Naive B cell (primary cell): ENCODE measurements around the gene SCN1A. TPM values are rescaled to one million over a fixed set of nuclear protein-coding genes. Genes with fewer than 3 reads are reported as not detected.
A peak's percentile ranks its signal among the peaks of the same experiment; 100 is the strongest.

Source experiments
- ATAC-seq, 2 donors: fragments of 150-1000 bp; cut with Tn5 transposase; 2 replicates each; pipeline ENCODE4 v1.10.0; 2021; ENCODE audit warnings: low read depth in 2 of 2, mild to moderate bottlenecking in 2 of 2, moderate library complexity in 2 of 2
- DNase-seq: peaks from one replicate; pipeline ENCODE4 v3.0.0; 2022
- H3K27ac Mint-ChIP-seq, 6 donors: one replicate each; pipeline ENCODE4 v1.8.0; 2020 to 2022; ENCODE audit warnings: mild to moderate bottlenecking in 6 of 6, mixed read lengths in 6 of 6, moderate library complexity in 5 of 6, inconsistent platforms in 2 of 6
- H3K27me3 Mint-ChIP-seq, 3 donors: one replicate each; pipeline ENCODE4 v1.8.0; 2021 to 2022; ENCODE audit warnings: mixed read lengths in 3 of 3, mild to moderate bottlenecking in 1 of 3
- H3K36me3 Mint-ChIP-seq, 2 donors: one replicate each; pipeline ENCODE4 v1.8.0; 2020 to 2022; ENCODE audit warnings: mixed read lengths in 2 of 2, inconsistent platforms in 1 of 2, mild to moderate bottlenecking in 1 of 2
- H3K4me1 Mint-ChIP-seq, 3 donors: one replicate each; pipeline ENCODE4 v1.8.0; 2020 to 2022; ENCODE audit warnings: mixed read lengths in 3 of 3, inconsistent platforms in 1 of 3, mild to moderate bottlenecking in 1 of 3, moderate library complexity in 1 of 3
- H3K4me3 Mint-ChIP-seq, 8 donors: one replicate each; pipeline ENCODE4 v1.8.0; 2020 to 2022; ENCODE audit warnings: mild to moderate bottlenecking in 8 of 8, mixed read lengths in 8 of 8, moderate library complexity in 8 of 8, inconsistent platforms in 2 of 8
- H3K9me3 Mint-ChIP-seq, 7 donors: one replicate each; pipeline ENCODE4 v1.8.0; 2020 to 2022; ENCODE audit warnings: mixed read lengths in 7 of 7, mild to moderate bottlenecking in 5 of 7, inconsistent platforms in 2 of 7, moderate library complexity in 1 of 7
- polyA plus RNA-seq, 6 donors: library from polyadenylated mRNA; unstranded; fragments of 300-500 nt; fragmentation: Illumina TruSeq; gene quantifications; one replicate each; pipeline ENCODE4 v1.2.3, GENCODE V29; 2021; ENCODE audit warnings: low read depth in 6 of 6

Gene SCN1A
- polyA plus RNA-seq, 6 donors from 2014 or later: not detected

DNA sequence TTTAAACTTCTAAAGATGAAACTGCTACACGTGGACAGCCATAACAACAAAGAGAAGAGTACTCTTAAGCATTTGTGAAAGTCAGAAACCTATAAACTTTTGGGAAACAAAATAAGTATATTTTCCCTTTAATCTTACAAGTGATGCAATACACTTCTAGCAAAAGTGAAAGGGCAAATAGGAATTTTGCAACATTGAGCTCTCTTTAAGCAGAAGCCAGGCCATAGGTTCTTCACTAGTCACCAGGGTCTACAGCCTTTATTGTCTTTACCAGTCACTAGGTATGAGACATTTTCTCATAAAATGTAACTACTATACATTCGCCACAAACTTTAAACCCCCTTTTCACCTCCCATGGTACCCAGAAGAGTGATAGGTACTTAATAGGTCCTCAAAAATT is 37.5 kb downstream of the SCN1A start:
- Mint-ChIP-seq H3K36me3 (no peaks in the 10 kb centered on the region), H3K27ac (no peak overlapping the region), H3K9me3 (no peaks in the 10 kb centered on the region), H3K4me3 (no peak overlapping the region), H3K27me3 (peaks cover 0 to 4% (median 0%) of the 10 kb centered on the region in 3 donors), H3K4me1 (no peaks in the 10 kb centered on the region)
- DNase-seq (no peak), ATAC-seq (no peak)

- Mint-ChIP-seq H3K27me3 (peaks cover 0 to 4% (median 0%) of the 10 kb centered on the region in 3 donors), H3K27ac (peak overlapping the region in 1 of 6 donors; percentile 11), H3K4me1 (no peaks in the 10 kb centered on the region), H3K9me3 (no peaks in the 10 kb centered on the region), H3K36me3 (no peaks in the 10 kb centered on the region), H3K4me3 (no peak overlapping the region)
- DNase-seq (no peak), ATAC-seq (no peak)
Observed at GRCh38 chr2:166088634-166089033, 39.2 kb downstream of the SCN1A start.

GRCh38 chr2:166084301-166084700 is 43.5 kb downstream of the SCN1A start:
- Mint-ChIP-seq H3K27me3 (no peaks in the 10 kb centered on the region), H3K4me1 (no peaks in the 10 kb centered on the region), H3K36me3 (no peaks in the 10 kb centered on the region), H3K9me3 (no peaks in the 10 kb centered on the region), H3K27ac (no peak overlapping the region), H3K4me3 (no peak overlapping the region)
- ATAC-seq (no peak), DNase-seq (no peak)

DNA sequence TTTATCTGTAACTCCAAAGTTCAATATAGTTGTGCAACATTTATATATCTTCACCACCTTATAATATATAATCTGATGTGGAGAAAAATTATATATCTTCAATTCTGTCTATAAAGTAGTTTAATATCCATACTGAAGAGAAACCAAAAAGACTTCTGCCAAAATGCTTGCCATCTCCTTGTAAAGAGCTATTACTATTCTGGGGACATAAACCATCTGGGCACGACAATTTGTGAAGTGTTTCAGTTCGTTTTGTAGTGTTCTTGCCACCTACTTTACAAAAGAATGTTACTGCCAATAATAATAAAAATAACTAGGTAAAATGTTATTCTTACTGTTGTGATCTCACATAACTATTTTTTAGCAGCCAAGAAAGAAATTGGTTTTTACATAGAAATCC is 45.1 kb downstream of the SCN1A start:
- Mint-ChIP-seq H3K27ac (no peak overlapping the region), H3K4me1 (no peaks in the 10 kb centered on the region), H3K27me3 (no peaks in the 10 kb centered on the region), H3K9me3 (peaks cover 0 to 1% (median 0%) of the 10 kb centered on the region in 7 donors), H3K36me3 (no peaks in the 10 kb centered on the region), H3K4me3 (no peak overlapping the region)
- no peak for ATAC-seq
- no peak for DNase-seq

GRCh38 chr2:166081852-166082251 is 46.0 kb downstream of the SCN1A start:
- ATAC-seq (no peak), DNase-seq (no peak)
- Mint-ChIP-seq H3K9me3 (peaks cover 0 to 3% (median 0%) of the 10 kb centered on the region in 7 donors), H3K27ac (no peak overlapping the region), H3K4me3 (no peak overlapping the region), H3K36me3 (no peaks in the 10 kb centered on the region), H3K4me1 (no peaks in the 10 kb centered on the region), H3K27me3 (no peaks in the 10 kb centered on the region)

GRCh38 chr2:166081131-166081632 is 46.6 kb downstream of the SCN1A start:
- H3K27ac Mint-ChIP-seq: no peak overlapping the region
- H3K9me3 Mint-ChIP-seq: peaks cover 0 to 3% (median 0%) of the 10 kb centered on the region in 7 donors
- H3K4me1 Mint-ChIP-seq: no peaks in the 10 kb centered on the region
- H3K4me3 Mint-ChIP-seq: no peak overlapping the region
- ATAC-seq: no peak
- no peak for DNase-seq
- no peaks in the 10 kb centered on the region for H3K36me3 Mint-ChIP-seq
- no peaks in the 10 kb centered on the region for H3K27me3 Mint-ChIP-seq

- DNase-seq (no peak), ATAC-seq (no peak)
- H3K4me1 Mint-ChIP-seq: no peaks in the 10 kb centered on the region
- no peaks in the 10 kb centered on the region for H3K36me3 Mint-ChIP-seq
- H3K9me3 Mint-ChIP-seq: peaks cover 0 to 3% (median 0%) of the 10 kb centered on the region in 7 donors
- H3K27ac Mint-ChIP-seq: no peak overlapping the region
- no peaks in the 10 kb centered on the region for H3K27me3 Mint-ChIP-seq
- no peak overlapping the region for H3K4me3 Mint-ChIP-seq
Observed at GRCh38 chr2:166074430-166074829, 53.4 kb downstream of the SCN1A start.

- no peaks in the 10 kb centered on the region for H3K27me3 Mint-ChIP-seq
- no peak for DNase-seq
- H3K4me3 Mint-ChIP-seq: no peak overlapping the region
- peaks cover 0 to 3% (median 0%) of the 10 kb centered on the region in 7 donors for H3K9me3 Mint-ChIP-seq
- H3K27ac Mint-ChIP-seq: no peak overlapping the region
- H3K36me3 Mint-ChIP-seq: no peaks in the 10 kb centered on the region
- no peak for ATAC-seq
- no peaks in the 10 kb centered on the region for H3K4me1 Mint-ChIP-seq
Observed at GRCh38 chr2:166074011-166074410, 53.8 kb downstream of the SCN1A start.

DNA sequence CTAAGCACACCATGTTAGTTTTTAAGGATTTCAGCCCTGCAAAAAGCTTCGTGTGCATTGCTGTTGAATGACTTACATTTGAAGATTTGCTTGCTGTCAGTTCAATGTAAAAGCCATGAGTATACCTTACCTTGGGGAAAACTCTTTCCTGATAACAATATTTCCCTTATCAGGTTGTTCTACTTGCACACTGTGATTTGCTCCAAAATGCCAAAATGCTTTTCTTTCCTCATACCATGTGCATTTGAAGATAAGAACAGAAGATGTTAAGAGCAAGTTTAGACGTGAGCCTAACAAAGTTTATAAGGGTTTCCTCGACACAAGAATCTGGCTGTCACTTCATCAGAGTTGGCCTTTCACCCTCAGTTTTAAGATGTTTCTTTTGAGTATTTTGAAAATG is 57.6 kb downstream of the SCN1A start:
- no peaks in the 10 kb centered on the region for H3K36me3 Mint-ChIP-seq
- no peak overlapping the region for H3K4me3 Mint-ChIP-seq
- H3K27ac Mint-ChIP-seq: no peak overlapping the region
- no peaks in the 10 kb centered on the region for H3K4me1 Mint-ChIP-seq
- H3K9me3 Mint-ChIP-seq: no peaks in the 10 kb centered on the region
- ATAC-seq: no peak
- no peaks in the 10 kb centered on the region for H3K27me3 Mint-ChIP-seq
- no peak for DNase-seq

DNA sequence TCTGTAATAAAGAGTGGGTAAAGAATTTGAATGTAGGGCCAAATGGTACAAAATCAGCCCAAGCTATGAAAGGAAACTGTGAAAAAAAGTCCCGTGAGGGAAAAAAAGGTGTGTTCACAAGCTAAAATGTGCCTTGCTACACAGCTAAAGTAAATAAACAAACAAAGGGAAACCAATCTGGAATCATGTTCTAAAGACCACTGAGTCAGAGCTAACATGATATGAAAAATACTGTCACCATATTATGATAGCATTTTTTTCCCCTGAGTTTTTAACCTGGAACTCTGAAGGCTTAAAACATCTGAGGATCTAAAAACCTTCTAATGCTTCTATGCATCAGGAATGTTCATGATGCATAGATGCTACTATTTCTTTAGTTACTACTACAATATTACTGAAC is 58.8 kb downstream of the SCN1A start:
- Mint-ChIP-seq H3K4me3 (no peak overlapping the region), H3K36me3 (no peaks in the 10 kb centered on the region), H3K4me1 (no peaks in the 10 kb centered on the region), H3K27me3 (peaks cover 0 to 5% (median 0%) of the 10 kb centered on the region in 3 donors), H3K27ac (no peak overlapping the region), H3K9me3 (no peaks in the 10 kb centered on the region)
- no peak for DNase-seq
- ATAC-seq: no peak

GRCh38 chr2:166067229-166067628 is 60.6 kb downstream of the SCN1A start:
- H3K4me1 Mint-ChIP-seq: no peaks in the 10 kb centered on the region
- ATAC-seq (no peak), DNase-seq (no peak)
- no peaks in the 10 kb centered on the region for H3K36me3 Mint-ChIP-seq
- H3K27ac Mint-ChIP-seq: no peak overlapping the region
- no peak overlapping the region for H3K4me3 Mint-ChIP-seq
- no peaks in the 10 kb centered on the region for H3K9me3 Mint-ChIP-seq
- peaks cover 0 to 5% (median 0%) of the 10 kb centered on the region in 3 donors for H3K27me3 Mint-ChIP-seq

GRCh38 chr2:166060191-166060590 is 67.6 kb downstream of the SCN1A start:
- Mint-ChIP-seq H3K4me1 (no peaks in the 10 kb centered on the region), H3K36me3 (no peaks in the 10 kb centered on the region), H3K4me3 (no peak overlapping the region), H3K9me3 (no peaks in the 10 kb centered on the region), H3K27ac (no peak overlapping the region), H3K27me3 (peaks cover 0 to 5% (median 0%) of the 10 kb centered on the region in 3 donors)
- no peak for ATAC-seq
- DNase-seq: no peak

DNA sequence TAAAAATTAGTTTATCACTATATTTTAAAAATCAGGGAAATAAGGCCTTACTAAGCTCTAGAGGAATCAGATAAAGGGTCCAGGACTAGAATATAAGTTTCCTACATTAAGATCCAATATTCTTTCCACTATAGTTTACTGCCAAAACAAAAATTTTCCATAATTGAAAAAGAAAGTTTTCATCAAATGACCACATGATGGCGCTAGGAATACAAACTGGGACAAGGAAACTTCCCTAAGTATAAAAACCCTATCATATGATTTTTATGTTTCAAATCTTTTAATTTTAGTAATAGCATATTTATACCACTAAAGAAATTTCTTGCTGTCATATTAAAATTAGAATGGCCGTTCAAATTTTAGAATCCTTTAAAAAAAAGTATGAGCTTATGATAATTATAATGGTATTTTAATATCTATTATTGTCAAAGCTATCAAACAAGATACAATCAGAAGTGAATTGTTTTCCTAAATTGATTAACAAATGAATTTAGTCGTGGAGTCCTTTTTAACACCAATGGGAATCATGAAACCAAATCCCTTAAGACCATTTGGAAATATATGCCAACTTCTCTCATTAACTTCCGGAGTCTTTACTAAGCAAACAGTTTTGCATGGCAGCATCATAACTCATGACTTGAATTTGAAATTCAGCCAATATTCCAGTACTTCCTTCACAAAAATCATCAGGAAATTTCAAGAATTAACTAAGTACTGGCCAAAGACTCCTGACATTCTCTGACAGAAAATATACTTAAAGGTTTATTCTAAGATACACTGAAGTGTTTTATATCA is 70.3 kb downstream of the SCN1A start:
- DNase-seq (no peak), ATAC-seq (no peak)
- H3K36me3 Mint-ChIP-seq: no peaks in the 10 kb centered on the region
- no peaks in the 10 kb centered on the region for H3K27me3 Mint-ChIP-seq
- no peaks in the 10 kb centered on the region for H3K9me3 Mint-ChIP-seq
- no peak overlapping the region for H3K4me3 Mint-ChIP-seq
- H3K27ac Mint-ChIP-seq: no peak overlapping the region
- no peaks in the 10 kb centered on the region for H3K4me1 Mint-ChIP-seq

DNA sequence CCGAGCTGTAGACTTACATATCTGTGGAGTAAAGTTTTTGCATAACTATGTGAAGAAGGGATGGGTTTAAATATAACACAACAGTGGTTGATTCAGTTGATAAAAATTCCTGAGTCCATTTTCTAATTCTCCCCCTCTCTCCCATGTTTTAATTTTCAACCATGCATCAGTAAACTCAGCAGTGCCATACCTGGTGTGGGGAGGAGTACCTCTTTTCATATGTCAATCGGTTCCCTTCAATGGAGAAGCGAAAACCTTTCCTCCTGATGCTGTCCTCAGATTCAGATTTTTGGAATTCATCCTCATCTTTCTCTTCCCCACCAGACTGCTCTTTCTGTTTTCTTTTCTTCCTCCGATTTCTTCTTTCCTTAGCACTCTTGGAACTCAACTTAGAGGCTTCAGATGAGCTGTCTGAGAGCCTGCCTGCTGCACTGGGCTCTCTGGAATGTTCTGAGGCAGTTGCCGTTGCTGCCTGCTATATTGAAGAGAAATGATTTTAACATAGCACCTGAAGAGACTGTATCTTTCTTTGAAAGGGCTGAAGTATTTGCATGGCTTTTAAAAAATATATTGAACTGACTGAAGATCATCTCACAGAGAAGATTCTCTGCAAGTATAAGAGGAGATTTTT is 82.9 kb downstream of the SCN1A start:
- Mint-ChIP-seq H3K4me3 (no peak overlapping the region), H3K27ac (no peak overlapping the region), H3K9me3 (no peaks in the 10 kb centered on the region), H3K27me3 (peaks cover 0 to 4% (median 0%) of the 10 kb centered on the region in 3 donors), H3K36me3 (no peaks in the 10 kb centered on the region), H3K4me1 (no peaks in the 10 kb centered on the region)
- no peak for DNase-seq
- no peak for ATAC-seq
